HepG2 (cell line): ENCODE measurements around the gene USP2. TPM values are rescaled to one million over a fixed set of nuclear protein-coding genes. Genes with fewer than 3 reads are reported as not detected.

Experiments
- ATF1 ChIP-seq: IDR thresholded peaks from 2 replicates; pipeline ENCODE4 v1.6.1; 2016; ENCODE audit warnings: mild to moderate bottlenecking, control low read depth
- HDAC1 ChIP-seq: sonication (generic); formaldehyde crosslinking; IDR thresholded peaks from 2 replicates; pipeline ENCODE4 v1.5.1; 2020; ENCODE audit warnings: mild to moderate bottlenecking, missing genetic modification reagents
- HOMEZ ChIP-seq: IDR thresholded peaks from 2 replicates; pipeline ENCODE4 v1.6.1; 2016; ENCODE audit warnings: low read depth
- MIXL1 ChIP-seq: IDR thresholded peaks from 2 replicates; pipeline ENCODE4 v1.6.1; 2016
- NFE2 ChIP-seq: sonication (generic); formaldehyde crosslinking; IDR thresholded peaks from 2 replicates; pipeline ENCODE4 v1.4.0; 2020; ENCODE audit warnings: missing genetic modification reagents
- PATZ1 ChIP-seq: sonication (generic); formaldehyde crosslinking; IDR thresholded peaks from 2 replicates; pipeline ENCODE4 v1.4.0; 2020; ENCODE audit warnings: missing genetic modification reagents
- POLR2A ChIP-seq, 2 experiments: IDR thresholded peaks; 2 replicates each; pipeline ENCODE4 v1.6.1; 2011; ENCODE audit warnings: low read depth in 2 of 2, low read length in 2 of 2, mild to moderate bottlenecking in 1 of 2, moderate library complexity in 1 of 2; ENCODE audit not compliant: insufficient read depth in 1 of 2
- SOX6 ChIP-seq, 2 experiments: fragments of 450-650 bp in 1 of 2; sonication (generic) in 1 of 2; formaldehyde crosslinking in 1 of 2; IDR thresholded peaks; 2 replicates each; pipeline versions ENCODE4 v1.4.0 to v1.6.1; 2017 to 2020; ENCODE audit warnings: antibody characterized with exemption in 1 of 2, mild to moderate bottlenecking in 1 of 2, missing genetic modification reagents in 1 of 2
- THAP9 ChIP-seq: sonication (generic); formaldehyde crosslinking; IDR thresholded peaks from 2 replicates; pipeline ENCODE4; 2020; ENCODE audit warnings: missing genetic modification reagents, mild to moderate bottlenecking, borderline replicate concordance
- UBTF ChIP-seq: sonication (generic); formaldehyde crosslinking; IDR thresholded peaks from 2 replicates; pipeline ENCODE4 v1.4.0; 2020; ENCODE audit warnings: mild to moderate bottlenecking, missing genetic modification reagents
- XRCC5 ChIP-seq: fragments of 200-400 bp; formaldehyde crosslinking; optimal IDR thresholded peaks from 2 replicates; pipeline ENCODE3; 2017; ENCODE audit warnings: mild to moderate bottlenecking, low read length
- ZBTB21 ChIP-seq: sonication (generic); formaldehyde crosslinking; IDR thresholded peaks from 2 replicates; pipeline ENCODE4 v1.4.0; 2020; ENCODE audit warnings: missing genetic modification reagents
- ZNF335 ChIP-seq: sonication (generic); formaldehyde crosslinking; IDR thresholded peaks from 2 replicates; pipeline ENCODE4 v1.4.0; 2020; ENCODE audit warnings: missing genetic modification reagents
- ZNF431 ChIP-seq: sonication (generic); formaldehyde crosslinking; IDR thresholded peaks from 2 replicates; pipeline ENCODE4 v1.9.0; 2022; ENCODE audit warnings: missing genetic modification reagents, low read depth, mild to moderate bottlenecking, borderline replicate concordance
- ZNF546 ChIP-seq: sonication (generic); formaldehyde crosslinking; conservative IDR thresholded peaks from 2 replicates; pipeline ENCODE4 v1.8.1; 2023; ENCODE audit warnings: mild to moderate bottlenecking, missing genetic modification reagents
- ZXDC ChIP-seq: sonication (generic); formaldehyde crosslinking; IDR thresholded peaks from 2 replicates; pipeline ENCODE4 v1.5.0; 2020; ENCODE audit warnings: mild to moderate bottlenecking, missing genetic modification reagents
- polyA plus RNA-seq, 8 experiments: library from polyadenylated mRNA; depleted of rRNA in 3 of 8; stranded (reverse) in 7 of 8; unstranded in 1 of 8; fragments of >200 nt; fragmentation: Illumina TruSeq in 4 of 8; extraction: Trizol in 4 of 8; gene quantifications; 2 replicates each; pipeline versions ENCODE4 v1.2.1 to v1.2.3, GENCODE V29; 2011 to 2016; ENCODE audit warnings: low read depth in 4 of 8, missing spikeins in 1 of 8, mixed read lengths in 1 of 8; ENCODE audit not compliant: insufficient read depth in 1 of 8
- total RNA-seq, 5 experiments: library from RNA; depleted of rRNA; stranded (reverse); fragments of >200 nt; fragmentation: Illumina TruSeq; extraction: Trizol; gene quantifications; 2 replicates each; pipeline ENCODE4 v1.2.3, GENCODE V29; 2016; ENCODE audit warnings: low read depth in 1 of 5

USP2 gene
- total and polyA plus RNA-seq, 2 of the 13 experiments (the other 11 are each of a cell fraction or from before 2014, with no cell fraction given), result 2.5 to 6.0 TPM

- no peak for TF ChIP-seq HOMEZ (CRISPR knock-in tag)
- TF ChIP-seq ATF1, result peak; percentile 65
- TF ChIP-seq ZNF546 (CRISPR knock-in tag), result no peak
- TF ChIP-seq POLR2A (IDR thresholded peaks at IDR 0.05; ENCODE audit: insufficient read depth in 1 of 2, low read depth in 2 of 2, low read length in 2 of 2), result peak in 1 of 2 experiments; percentile 41; a peak in 1 of 4 replicates
- TF ChIP-seq ZNF335, result peak; percentile 54; the same call in 1 of the 2 replicates
- TF ChIP-seq ZXDC (CRISPR knock-in tag), result no peak
- no peak for TF ChIP-seq NFE2 (CRISPR knock-in tag)
- TF ChIP-seq HDAC1, result peak; percentile 49; the same call in 1 of the 2 replicates
- TF ChIP-seq ZNF431 (CRISPR knock-in tag), result no peak
- TF ChIP-seq SOX6 (IDR thresholded peaks at IDR 0.05), result no peak
- TF ChIP-seq SOX6 (CRISPR knock-in tag; IDR thresholded peaks at IDR 0.05), result peak; percentile 41; the same call in 1 of the 2 replicates
- TF ChIP-seq ZBTB21, result peak; percentile 96
- 0 out of 2 replicates have a peak, but pooled peaks have one; percentile 6 for TF ChIP-seq PATZ1 (CRISPR knock-in tag)
- TF ChIP-seq MIXL1 (CRISPR knock-in tag), result no peak
- no peak for TF ChIP-seq THAP9 (CRISPR knock-in tag)
- peak; percentile 38; the same call in 1 of the 2 replicates for TF ChIP-seq UBTF
- no peak for TF ChIP-seq XRCC5
Measured at GRCh38 chr11:119318240-119319135, 63.0 kb downstream of the USP2 start (continued).
